ENCODE measurements around the gene MAPRE3.

GRCh38 chr2:27067385-27067784 is 96.9 kb downstream of the MAPRE3 start:
- TF ChIP-seq CTCF (IDR thresholded peaks at IDR 0.05 in 8 of 11, conservative IDR thresholded peaks at IDR 0.05 in 3 of 11) (no peak), POLR2A (IDR thresholded peaks at IDR 0.05) (no peak), POLR2AphosphoS5 (IDR thresholded peaks at IDR 0.05) (no peak)
